DND-41 (cell line): Measurements from ENCODE around the gene FTO.

ENCODE experiments used
- ATAC-seq: fragments of 200-7000 bp; cut with Tn5 transposase; 3 replicates; pipeline ENCODE4 v1.9.1; 2021; ENCODE audit warnings: low read depth; ENCODE audit not compliant: insufficient read depth
- DNase-seq: peaks from one replicate; pipeline ENCODE4 v3.0.0-alpha.2; 2020
- H2AFZ ChIP-seq: 2 replicates; pipeline ENCODE4 v1.6.0; 2012; ENCODE audit warnings: low read depth, low read length
- H3K27ac ChIP-seq: 2 replicates; pipeline ENCODE4 v1.5.1; 2012; ENCODE audit warnings: low read length, inconsistent platforms
- H3K27me3 ChIP-seq: fragments of 200-600 bp; sonication (generic); 2 replicates; pipeline ENCODE4 v1.6.0; 2012; ENCODE audit warnings: low read length, mild to moderate bottlenecking, inconsistent platforms; ENCODE audit not compliant: insufficient read depth, poor library complexity
- H3K36me3 ChIP-seq: 2 replicates; pipeline ENCODE4 v1.5.1; 2012; ENCODE audit warnings: low read length, inconsistent platforms; ENCODE audit not compliant: insufficient read depth
- H3K4me1 ChIP-seq: 2 replicates; pipeline ENCODE4 v1.5.1; 2012; ENCODE audit warnings: mild to moderate bottlenecking, low read length; ENCODE audit not compliant: insufficient read depth
- H3K4me2 ChIP-seq: 2 replicates; pipeline ENCODE4 v1.6.0; 2012; ENCODE audit warnings: mild to moderate bottlenecking, moderate library complexity, low read length, inconsistent platforms; ENCODE audit not compliant: insufficient read depth
- H3K4me3 ChIP-seq, 2 experiments: fragments of 200-600 bp in 1 of 2; shearing (Covaris generic) in 1 of 2; 2 replicates each; pipeline ENCODE4 v1.5.1; 2012 to 2016; ENCODE audit warnings: inconsistent platforms in 2 of 2, low read length in 2 of 2, mild to moderate bottlenecking in 2 of 2, low read depth in 1 of 2, moderate library complexity in 1 of 2
- H3K79me2 ChIP-seq: 2 replicates; pipeline ENCODE4 v1.6.0; 2012; ENCODE audit warnings: low read length, inconsistent platforms; ENCODE audit not compliant: insufficient read depth
- H3K9ac ChIP-seq: 2 replicates; pipeline ENCODE4 v1.6.0; 2012; ENCODE audit warnings: low read depth, mild to moderate bottlenecking, inconsistent platforms, low read length, moderate library complexity
- H3K9me3 ChIP-seq: 2 replicates; pipeline ENCODE4 v1.5.1; 2012; ENCODE audit warnings: low read length, moderate library complexity, mild to moderate bottlenecking, inconsistent platforms; ENCODE audit not compliant: insufficient read depth, severe bottlenecking
- H4K20me1 ChIP-seq: 2 replicates; pipeline ENCODE4 v1.6.0; 2012; ENCODE audit warnings: low read length; ENCODE audit not compliant: insufficient read depth
- EZH2 ChIP-seq: IDR thresholded peaks from 3 replicates; pipeline ENCODE4 v1.6.1; 2012; ENCODE audit warnings: borderline replicate concordance, low read depth, mild to moderate bottlenecking, moderate library complexity, low read length, inconsistent platforms; ENCODE audit not compliant: severe bottlenecking
- TF ChIP-seq, protein P1 (sequence below): IDR thresholded peaks from 2 replicates; pipeline ENCODE4 v1.5.1; 2012; ENCODE audit warnings: borderline replicate concordance, low read length, moderate library complexity, mild to moderate bottlenecking; ENCODE audit not compliant: poor library complexity, severe bottlenecking; ENCODE audit errors: extremely low read depth

FTO gene

GRCh38 chr16:54086791-54087190 is 382.8 kb downstream of the FTO start:
- ATAC-seq (no peak), DNase-seq (no peak)
- H3K36me3 ChIP-seq: no peaks in the 10 kb centered on the region
- no peak overlapping the region for H3K9ac ChIP-seq
- H3K4me3 ChIP-seq: no peak overlapping the region
- H3K27ac ChIP-seq: no peak overlapping the region
- H3K4me1 ChIP-seq: no peaks in the 10 kb centered on the region
- H3K79me2 ChIP-seq: no peaks in the 10 kb centered on the region
- no peak overlapping the region for H2AFZ ChIP-seq
- no peaks in the 10 kb centered on the region for H4K20me1 ChIP-seq
- H3K27me3 ChIP-seq: no peaks in the 10 kb centered on the region
- no peaks in the 10 kb centered on the region for H3K9me3 ChIP-seq
- no peak overlapping the region for H3K4me2 ChIP-seq
- TF ChIP-seq, protein P1, sequence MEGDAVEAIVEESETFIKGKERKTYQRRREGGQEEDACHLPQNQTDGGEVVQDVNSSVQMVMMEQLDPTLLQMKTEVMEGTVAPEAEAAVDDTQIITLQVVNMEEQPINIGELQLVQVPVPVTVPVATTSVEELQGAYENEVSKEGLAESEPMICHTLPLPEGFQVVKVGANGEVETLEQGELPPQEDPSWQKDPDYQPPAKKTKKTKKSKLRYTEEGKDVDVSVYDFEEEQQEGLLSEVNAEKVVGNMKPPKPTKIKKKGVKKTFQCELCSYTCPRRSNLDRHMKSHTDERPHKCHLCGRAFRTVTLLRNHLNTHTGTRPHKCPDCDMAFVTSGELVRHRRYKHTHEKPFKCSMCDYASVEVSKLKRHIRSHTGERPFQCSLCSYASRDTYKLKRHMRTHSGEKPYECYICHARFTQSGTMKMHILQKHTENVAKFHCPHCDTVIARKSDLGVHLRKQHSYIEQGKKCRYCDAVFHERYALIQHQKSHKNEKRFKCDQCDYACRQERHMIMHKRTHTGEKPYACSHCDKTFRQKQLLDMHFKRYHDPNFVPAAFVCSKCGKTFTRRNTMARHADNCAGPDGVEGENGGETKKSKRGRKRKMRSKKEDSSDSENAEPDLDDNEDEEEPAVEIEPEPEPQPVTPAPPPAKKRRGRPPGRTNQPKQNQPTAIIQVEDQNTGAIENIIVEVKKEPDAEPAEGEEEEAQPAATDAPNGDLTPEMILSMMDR: no peak
- no peak for TF ChIP-seq EZH2

DNA sequence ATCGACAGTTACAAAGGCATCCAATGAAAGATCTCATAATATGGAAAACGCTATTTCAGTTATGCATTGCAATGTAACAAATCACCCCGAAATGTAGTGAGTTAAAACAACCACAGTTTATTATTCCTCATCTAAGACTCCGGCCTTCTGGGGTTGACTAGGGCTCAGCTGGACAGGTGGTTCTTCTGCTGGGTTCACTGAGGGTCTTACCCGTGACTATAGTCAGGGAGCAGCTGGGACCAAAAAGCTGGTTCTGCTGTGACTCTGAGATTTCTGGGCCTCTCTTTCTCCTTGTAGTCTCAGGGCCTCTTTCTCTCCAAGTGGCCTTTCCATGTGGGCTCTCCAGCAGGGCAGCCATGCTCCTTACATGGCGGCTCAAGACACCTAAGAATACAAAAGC is 386.6 kb downstream of the FTO start:
- Histone ChIP-seq H3K27ac (no peak overlapping the region), H3K27me3 (no peaks in the 10 kb centered on the region), H3K4me1 (no peaks in the 10 kb centered on the region), H4K20me1 (no peaks in the 10 kb centered on the region), H2AFZ (no peak overlapping the region), H3K4me2 (no peak overlapping the region), H3K9me3 (no peaks in the 10 kb centered on the region), H3K4me3 (no peak overlapping the region), H3K9ac (no peak overlapping the region), H3K36me3 (0 out of 2 replicates have a peak, but pooled peaks cover under 1% of the 10 kb centered on the region), H3K79me2 (no peaks in the 10 kb centered on the region)
- ATAC-seq: no peak
- TF ChIP-seq EZH2: no peak
- TF ChIP-seq, protein P1: no peak
- no peak for DNase-seq

DNA sequence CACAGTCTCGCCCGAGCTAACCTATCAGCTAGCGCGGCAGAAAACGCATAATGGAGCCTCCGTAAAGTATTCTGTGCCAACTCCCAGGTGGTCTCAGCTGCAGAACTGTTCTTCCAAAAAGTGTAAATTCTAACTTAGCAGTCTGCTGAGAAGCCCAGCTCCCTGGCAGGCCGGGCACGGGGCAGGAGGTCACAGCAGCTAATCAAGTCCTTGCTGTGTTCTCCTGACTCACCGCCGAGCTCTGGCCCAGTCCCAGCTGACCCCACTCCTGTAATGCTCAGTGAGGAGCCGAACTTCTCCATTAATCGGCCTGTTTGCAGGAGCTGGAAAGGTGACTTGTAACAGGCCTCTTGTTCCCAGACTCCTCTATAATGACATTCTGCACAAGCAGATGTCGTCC is 389.3 kb downstream of the FTO start:
- 0 out of 2 replicates have a peak, but pooled peaks cover 7% of the 10 kb centered on the region for H3K36me3 ChIP-seq
- no peak for TF ChIP-seq EZH2
- TF ChIP-seq, protein P1: no peak

GRCh38 chr16:54094641-54095040 is 390.7 kb downstream of the FTO start:
- no peaks in the 10 kb centered on the region for H3K4me1 ChIP-seq
- no peak overlapping the region for H3K27ac ChIP-seq
- no peaks in the 10 kb centered on the region for H3K79me2 ChIP-seq
- ATAC-seq (no peak), DNase-seq (no peak)
- H3K9me3 ChIP-seq: peaks cover 4% of the 10 kb centered on the region
- H3K27me3 ChIP-seq: no peaks in the 10 kb centered on the region
- H3K36me3 ChIP-seq: 0 out of 2 replicates have a peak, but pooled peaks cover 7% of the 10 kb centered on the region
- H4K20me1 ChIP-seq: no peaks in the 10 kb centered on the region
- no peak overlapping the region for H3K4me2 ChIP-seq
- no peak overlapping the region for H3K9ac ChIP-seq
- H2AFZ ChIP-seq: no peak overlapping the region
- H3K4me3 ChIP-seq: no peak overlapping the region
- TF ChIP-seq, protein P1: no peak
- no peak for TF ChIP-seq EZH2

More for the DNA sequence above, 389.3 kb downstream of the FTO start:
- Histone ChIP-seq H3K9me3 (peaks cover 4% of the 10 kb centered on the region), H3K4me3 (no peak overlapping the region), H3K4me2 (no peak overlapping the region), H2AFZ (no peak overlapping the region), H3K4me1 (no peaks in the 10 kb centered on the region), H4K20me1 (no peaks in the 10 kb centered on the region), H3K27ac (no peak overlapping the region), H3K9ac (no peak overlapping the region), H3K79me2 (no peaks in the 10 kb centered on the region), H3K27me3 (no peaks in the 10 kb centered on the region)
- DNase-seq (no peak), ATAC-seq (no peak)
